ENCODE data around the gene OSBPL2. TPM values are rescaled to one million over a fixed set of nuclear protein-coding genes. Genes with fewer than 3 reads are reported as not detected.

The OSBPL2 gene
- total RNA-seq, 4 donors from 2014 or later: 23.1 to 31.6 (median 27.1) TPM

DNA sequence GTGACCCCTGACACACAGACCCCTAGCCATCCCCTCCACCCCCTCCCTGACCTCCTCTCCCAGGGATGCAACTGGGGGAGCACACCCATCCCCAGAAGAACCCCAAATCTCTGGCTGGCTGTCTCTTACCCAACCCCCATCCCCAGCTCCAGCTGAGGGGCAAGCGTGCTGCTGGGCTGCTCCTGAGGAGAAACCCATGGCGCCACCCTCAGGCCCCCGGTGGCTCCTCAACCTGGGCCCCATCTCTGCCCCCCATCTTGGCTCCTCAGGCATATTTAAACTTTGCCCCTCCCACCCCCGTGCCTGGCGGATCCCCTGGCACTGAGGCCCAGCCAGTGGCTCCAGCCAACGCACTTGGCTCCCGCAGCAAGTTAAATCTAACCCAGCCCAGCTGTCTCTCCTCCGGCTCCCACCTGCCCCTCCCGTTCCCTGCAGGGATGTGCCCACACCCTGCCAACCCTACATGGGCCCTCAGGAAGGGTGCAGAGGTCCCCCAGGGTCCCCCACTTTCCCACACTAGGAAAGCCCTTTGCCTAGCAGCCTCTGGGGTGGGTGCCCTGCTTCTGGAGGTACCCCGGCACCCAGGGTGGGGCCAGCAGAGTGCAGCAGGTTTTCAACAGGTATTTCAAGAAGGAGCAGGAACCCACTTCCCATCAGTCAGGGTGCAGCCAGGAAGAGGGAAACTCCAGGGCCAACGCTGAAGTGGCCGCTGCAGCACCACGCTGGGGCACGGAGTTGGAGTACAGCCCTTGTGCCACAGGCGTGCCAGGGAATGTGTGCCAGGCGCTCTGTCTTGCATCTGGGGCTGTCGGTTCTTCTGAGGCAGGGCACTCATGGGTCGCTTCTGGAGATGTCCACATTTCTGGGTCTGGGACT is 5.3 kb upstream of the OSBPL2 start:
- peaks cover 0 to 9% (median 0%) of the 10 kb centered on the region in 4 donors for H3K4me1 ChIP-seq
- DNase-seq (ENCODE audit: low spot score in 2 of 2): no peak
- WGBS, 2 donors: 70 to 73% methylated on average over 16 to 18 of the region's 18 CpGs
- no peak for TF ChIP-seq EP300 (IDR thresholded peaks at IDR 0.05)
- TF ChIP-seq, protein P1, sequence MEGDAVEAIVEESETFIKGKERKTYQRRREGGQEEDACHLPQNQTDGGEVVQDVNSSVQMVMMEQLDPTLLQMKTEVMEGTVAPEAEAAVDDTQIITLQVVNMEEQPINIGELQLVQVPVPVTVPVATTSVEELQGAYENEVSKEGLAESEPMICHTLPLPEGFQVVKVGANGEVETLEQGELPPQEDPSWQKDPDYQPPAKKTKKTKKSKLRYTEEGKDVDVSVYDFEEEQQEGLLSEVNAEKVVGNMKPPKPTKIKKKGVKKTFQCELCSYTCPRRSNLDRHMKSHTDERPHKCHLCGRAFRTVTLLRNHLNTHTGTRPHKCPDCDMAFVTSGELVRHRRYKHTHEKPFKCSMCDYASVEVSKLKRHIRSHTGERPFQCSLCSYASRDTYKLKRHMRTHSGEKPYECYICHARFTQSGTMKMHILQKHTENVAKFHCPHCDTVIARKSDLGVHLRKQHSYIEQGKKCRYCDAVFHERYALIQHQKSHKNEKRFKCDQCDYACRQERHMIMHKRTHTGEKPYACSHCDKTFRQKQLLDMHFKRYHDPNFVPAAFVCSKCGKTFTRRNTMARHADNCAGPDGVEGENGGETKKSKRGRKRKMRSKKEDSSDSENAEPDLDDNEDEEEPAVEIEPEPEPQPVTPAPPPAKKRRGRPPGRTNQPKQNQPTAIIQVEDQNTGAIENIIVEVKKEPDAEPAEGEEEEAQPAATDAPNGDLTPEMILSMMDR (IDR thresholded peaks at IDR 0.05): no peak
- TF ChIP-seq POLR2A (IDR thresholded peaks at IDR 0.05): no peak
- H3K9me3 ChIP-seq: no peaks in the 10 kb centered on the region
- no peak overlapping the region for H3K27ac ChIP-seq
- H3K36me3 ChIP-seq: no peaks in the 10 kb centered on the region
- H3K4me3 ChIP-seq: no peak overlapping the region
- peaks cover 0 to 40% of the 10 kb centered on the region in 2 donors for H3K27me3 ChIP-seq

- TF ChIP-seq POLR2A (IDR thresholded peaks at IDR 0.05): no peak
- no peak for TF ChIP-seq EP300 (IDR thresholded peaks at IDR 0.05)
- TF ChIP-seq, protein P1 (IDR thresholded peaks at IDR 0.05): no peak
- no peaks in the 10 kb centered on the region for H3K36me3 ChIP-seq
- peaks cover 0 to 35% of the 10 kb centered on the region in 2 donors for H3K27me3 ChIP-seq
- DNase-seq (ENCODE audit: low spot score in 2 of 2): no peak
- H3K27ac ChIP-seq: no peak overlapping the region
- peaks cover 0 to 9% (median 0%) of the 10 kb centered on the region in 4 donors for H3K4me1 ChIP-seq
- H3K4me3 ChIP-seq: no peak overlapping the region
- 91 to 95% methylated on average over 4 of the region's 4 CpGs for WGBS, 2 donors
- H3K9me3 ChIP-seq: no peaks in the 10 kb centered on the region
Observed at GRCh38 chr20:62233684-62234083, 4.6 kb upstream of the OSBPL2 start.

DNA sequence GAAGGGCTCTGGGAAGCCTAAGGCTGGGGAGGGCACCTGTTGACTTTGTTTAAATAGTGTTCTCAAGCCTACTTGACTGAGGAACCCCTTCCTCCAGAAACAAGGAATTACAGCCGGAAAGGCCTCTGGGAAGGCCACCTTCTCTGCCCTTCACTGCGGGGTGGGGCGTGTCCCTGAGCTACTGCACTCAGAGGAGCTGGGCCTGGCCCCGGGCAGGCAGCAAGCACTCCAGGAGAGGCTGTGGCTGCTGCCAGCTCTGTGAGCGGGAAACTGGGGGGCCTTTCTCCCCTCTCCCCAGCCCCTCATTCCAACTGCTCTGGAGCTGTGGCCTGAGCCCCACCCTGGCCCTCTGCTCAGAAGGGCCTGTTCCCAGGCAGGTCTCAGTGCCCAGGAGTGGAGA is 4.0 kb upstream of the OSBPL2 start:
- WGBS, 2 donors: 69 to 70% methylated on average over 5 of the region's 5 CpGs
- Histone ChIP-seq H3K9me3 (no peaks in the 10 kb centered on the region), H3K36me3 (no peaks in the 10 kb centered on the region), H3K4me3 (no peak overlapping the region), H3K27ac (no peak overlapping the region), H3K4me1 (peaks cover 0 to 15% (median 5%) of the 10 kb centered on the region in 4 donors), H3K27me3 (peaks cover 0 to 31% of the 10 kb centered on the region in 2 donors)
- no peak for DNase-seq (ENCODE audit: low spot score in 2 of 2)
- TF ChIP-seq EP300 (IDR thresholded peaks at IDR 0.05): no peak
- TF ChIP-seq, protein P1 (IDR thresholded peaks at IDR 0.05): no peak
- TF ChIP-seq POLR2A (IDR thresholded peaks at IDR 0.05): no peak

DNA sequence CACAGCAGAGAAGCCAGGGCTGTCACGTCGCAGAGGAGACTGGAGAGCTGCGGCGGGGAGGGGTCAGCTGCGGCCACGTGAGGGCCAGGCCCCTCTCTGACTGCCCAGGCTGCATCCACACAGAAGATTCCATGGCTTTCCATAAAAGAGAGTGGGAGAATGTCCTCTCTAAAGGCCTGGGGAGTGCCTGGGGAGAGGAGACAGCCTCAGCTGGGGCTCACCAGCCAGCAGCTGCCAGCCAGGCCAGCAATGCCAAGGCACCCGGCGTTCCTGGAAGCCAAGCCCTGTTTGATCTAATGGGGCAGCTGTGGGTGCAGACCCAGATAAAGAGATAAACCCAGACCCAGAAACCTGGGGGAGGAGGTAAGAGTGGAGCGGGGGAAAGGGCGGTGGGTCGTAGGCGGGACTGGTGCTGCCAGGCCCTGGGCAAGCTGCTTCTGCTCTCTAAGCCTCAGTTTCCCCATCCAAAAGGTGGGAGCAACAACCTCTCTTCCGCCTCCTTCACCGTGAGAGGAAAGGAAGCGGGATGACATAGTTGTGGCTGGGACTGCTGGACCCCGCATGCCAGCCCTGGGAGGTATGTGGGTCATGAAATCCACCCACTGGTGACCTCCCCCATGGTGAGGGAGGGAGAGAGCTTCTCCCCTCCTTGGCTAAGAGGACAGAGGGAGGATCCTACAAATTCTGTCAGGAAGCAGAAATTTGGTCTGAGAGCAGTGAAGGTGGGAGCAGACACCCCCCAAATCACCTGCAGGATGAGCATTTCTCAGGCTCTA is 3.1 kb upstream of the OSBPL2 start:
- Histone ChIP-seq H3K27ac (no peak overlapping the region), H3K36me3 (no peaks in the 10 kb centered on the region), H3K9me3 (no peaks in the 10 kb centered on the region), H3K4me1 (peaks cover 0 to 23% (median 12%) of the 10 kb centered on the region in 4 donors), H3K4me3 (no peak overlapping the region), H3K27me3 (peaks cover 0 to 28% of the 10 kb centered on the region in 2 donors)
- 63 to 73% methylated on average over 12 to 16 of the region's 16 CpGs for WGBS, 2 donors
- no peak for TF ChIP-seq POLR2A (IDR thresholded peaks at IDR 0.05)
- TF ChIP-seq, protein P1 (IDR thresholded peaks at IDR 0.05): no peak
- no peak for DNase-seq (ENCODE audit: low spot score in 2 of 2)

GRCh38 chr20:62235777-62236157 is 2.6 kb upstream of the OSBPL2 start:
- WGBS, 2 donors: 84 to 92% methylated on average over 7 to 9 of the region's 9 CpGs
- H3K4me1 ChIP-seq: peaks cover 0 to 29% (median 12%) of the 10 kb centered on the region in 4 donors
- peaks cover 0 to 1% (median 0%) of the 10 kb centered on the region in 3 donors for H3K36me3 ChIP-seq
- TF ChIP-seq EP300 (IDR thresholded peaks at IDR 0.05): no peak
- H3K9me3 ChIP-seq: no peaks in the 10 kb centered on the region
- DNase-seq (ENCODE audit: low spot score in 2 of 2): no peak
- no peak overlapping the region for H3K27ac ChIP-seq
- H3K27me3 ChIP-seq: peaks cover 0 to 22% of the 10 kb centered on the region in 2 donors
- H3K4me3 ChIP-seq: no peak overlapping the region
